HEK293 (cell line): ENCODE results near the gene PPM1K.

Experiments
- CTCF ChIA-PET: fragments of 350-600 bp; formaldehyde crosslinking; extraction: SDS; loops from one replicate; lab custom pipeline; 2021; ENCODE audit warnings: antibody characterized with exemption; lab: Yijun Ruan, JAX
- POLR2A ChIA-PET: fragments of 300-600 bp; formaldehyde crosslinking; extraction: SDS; loops from one replicate; lab custom pipeline; 2020; ENCODE audit warnings: antibody characterized with exemption, inconsistent platforms; lab: Yijun Ruan, JAX
- H3K27ac ChIP-seq: fragments of 200-500 bp; sonication (Bioruptor generic); 2 replicates; pipeline ENCODE4 v1.5.1; 2014; ENCODE audit warnings: low read depth, low read length, control low read depth, inconsistent platforms; ENCODE audit errors: extremely low read depth
- H3K36me3 ChIP-seq, 2 experiments: fragments of 200-500 bp in 1 of 2; sonication (Bioruptor generic) in 1 of 2; 1 replicate in 1 of 2; 2 replicates in 1 of 2; pipeline ENCODE4 v1.5.1; 2014 to 2017; ENCODE audit warnings: inconsistent platforms in 2 of 2, low read length in 2 of 2; ENCODE audit not compliant: control insufficient read depth in 2 of 2, insufficient read depth in 1 of 2
- H3K4me1 ChIP-seq: fragments of 200-500 bp; sonication (Bioruptor generic); 2 replicates; pipeline ENCODE4 v1.5.1; 2014; ENCODE audit warnings: mild to moderate bottlenecking, low read length, inconsistent platforms; ENCODE audit not compliant: control insufficient read depth, insufficient read depth
- H3K4me3 ChIP-seq: 2 replicates; pipeline ENCODE4 v1.5.1; 2011; ENCODE audit warnings: low read depth, mild to moderate bottlenecking, control low read depth, low read length, moderate library complexity
- H3K9me3 ChIP-seq: fragments of 200-500 bp; sonication (Bioruptor generic); 2 replicates; pipeline ENCODE4 v1.5.1; 2014; ENCODE audit warnings: low read depth, low read length, inconsistent platforms; ENCODE audit not compliant: control insufficient read depth, insufficient read depth
- HOXA7 ChIP-seq: sonication (generic); formaldehyde crosslinking; IDR thresholded peaks from 2 replicates; pipeline ENCODE4 v1.8.1; 2022; ENCODE audit warnings: missing genetic modification reagents, borderline replicate concordance
- SETDB1 ChIP-seq: IDR thresholded peaks from one replicate; pipeline ENCODE4 v1.6.1; 2017; ENCODE audit warnings: mild to moderate bottlenecking, low read length, moderate library complexity, mixed read lengths; ENCODE audit not compliant: insufficient read length
- WT1 ChIP-seq: fragments of 450-650 bp; formaldehyde crosslinking; IDR thresholded peaks from 2 replicates; pipeline ENCODE4 v1.5.1; 2016; ENCODE audit warnings: missing biosample characterization, missing genetic modification characterization
- ZBTB11 ChIP-seq: fragments of 450-650 bp; formaldehyde crosslinking; conservative IDR thresholded peaks from 2 replicates; pipeline ENCODE4 v1.5.1; 2016; ENCODE audit warnings: low read depth, missing biosample characterization, missing genetic modification characterization
- ZIC2 ChIP-seq: fragments of 450-650 bp; formaldehyde crosslinking; IDR thresholded peaks from 2 replicates; pipeline ENCODE4 v1.5.1; 2016; ENCODE audit warnings: missing biosample characterization, missing genetic modification characterization
- ZNF10 ChIP-seq: fragments of 450-650 bp; formaldehyde crosslinking; IDR thresholded peaks from 2 replicates; pipeline ENCODE4 v1.5.1; 2017; ENCODE audit warnings: missing biosample characterization, missing genetic modification characterization
- ZNF155 ChIP-seq: fragments of 450-650 bp; formaldehyde crosslinking; IDR thresholded peaks from 2 replicates; pipeline ENCODE4 v1.5.1; 2016; ENCODE audit warnings: missing biosample characterization, missing genetic modification characterization
- ZNF324 ChIP-seq: fragments of 450-650 bp; formaldehyde crosslinking; IDR thresholded peaks from 2 replicates; pipeline ENCODE4 v1.5.1; 2016; ENCODE audit warnings: missing biosample characterization, missing genetic modification characterization
- ZNF394 ChIP-seq: fragments of 450-650 bp; formaldehyde crosslinking; IDR thresholded peaks from 2 replicates; pipeline ENCODE4 v1.5.1; 2016; ENCODE audit warnings: missing biosample characterization, missing genetic modification characterization, mild to moderate bottlenecking, moderate library complexity, borderline replicate concordance
- ZNF621 ChIP-seq: fragments of 450-650 bp; formaldehyde crosslinking; IDR thresholded peaks from 2 replicates; pipeline ENCODE4 v1.5.1; 2017; ENCODE audit warnings: missing biosample characterization, missing genetic modification characterization
- ZNF624 ChIP-seq: fragments of 450-650 bp; formaldehyde crosslinking; IDR thresholded peaks from 2 replicates; pipeline ENCODE4 v1.5.1; 2017; ENCODE audit warnings: missing biosample characterization, missing genetic modification characterization
- ZNF660 ChIP-seq: fragments of 450-650 bp; IDR thresholded peaks from 2 replicates; pipeline ENCODE4 v1.5.1; 2018; ENCODE audit warnings: missing biosample characterization, mild to moderate bottlenecking, missing genetic modification characterization
- ZNF785 ChIP-seq: fragments of 450-650 bp; formaldehyde crosslinking; IDR thresholded peaks from 2 replicates; pipeline ENCODE4 v1.5.1; 2016; ENCODE audit warnings: missing biosample characterization, missing genetic modification characterization
- TF ChIP-seq, protein P1 (sequence below): fragments of 450-650 bp; formaldehyde crosslinking; IDR thresholded peaks from 2 replicates; pipeline ENCODE4 v1.5.1; 2016; ENCODE audit warnings: missing biosample characterization, missing genetic modification characterization, borderline replicate concordance
- TF ChIP-seq, protein P2 (sequence below): fragments of 450-650 bp; formaldehyde crosslinking; IDR thresholded peaks from 2 replicates; pipeline ENCODE4 v1.5.1; 2016; ENCODE audit warnings: missing biosample characterization, missing genetic modification characterization
- TF ChIP-seq, protein P3 (sequence below): fragments of 450-650 bp; IDR thresholded peaks from 2 replicates; pipeline ENCODE4 v1.5.1; 2018; ENCODE audit warnings: missing biosample characterization, mild to moderate bottlenecking, missing genetic modification characterization
- TF ChIP-seq, protein P4 (sequence below): fragments of 450-650 bp; formaldehyde crosslinking; IDR thresholded peaks from 2 replicates; pipeline ENCODE4 v1.5.1; 2016; ENCODE audit warnings: missing biosample characterization, missing genetic modification characterization
- TF ChIP-seq, protein P5 (sequence below): fragments of 450-650 bp; formaldehyde crosslinking; IDR thresholded peaks from 2 replicates; pipeline ENCODE4 v1.5.1; 2016; ENCODE audit warnings: missing biosample characterization, missing genetic modification characterization

Gene PPM1K

GRCh38 chr4:88257726-88258125, 26.6 kb downstream of the PPM1K start:
- no peak overlapping the region for H3K27ac ChIP-seq
- CTCF ChIA-PET: no interaction called here
- TF ChIP-seq ZNF155 (tag by site-specific recombination) (no peak), ZNF785 (tag by site-specific recombination) (no peak), SETDB1 (no peak), ZIC2 (tag by site-specific recombination) (no peak), ZNF624 (tag by site-specific recombination) (no peak), ZNF10 (tag by site-specific recombination) (no peak)
- TF ChIP-seq, protein P1, sequence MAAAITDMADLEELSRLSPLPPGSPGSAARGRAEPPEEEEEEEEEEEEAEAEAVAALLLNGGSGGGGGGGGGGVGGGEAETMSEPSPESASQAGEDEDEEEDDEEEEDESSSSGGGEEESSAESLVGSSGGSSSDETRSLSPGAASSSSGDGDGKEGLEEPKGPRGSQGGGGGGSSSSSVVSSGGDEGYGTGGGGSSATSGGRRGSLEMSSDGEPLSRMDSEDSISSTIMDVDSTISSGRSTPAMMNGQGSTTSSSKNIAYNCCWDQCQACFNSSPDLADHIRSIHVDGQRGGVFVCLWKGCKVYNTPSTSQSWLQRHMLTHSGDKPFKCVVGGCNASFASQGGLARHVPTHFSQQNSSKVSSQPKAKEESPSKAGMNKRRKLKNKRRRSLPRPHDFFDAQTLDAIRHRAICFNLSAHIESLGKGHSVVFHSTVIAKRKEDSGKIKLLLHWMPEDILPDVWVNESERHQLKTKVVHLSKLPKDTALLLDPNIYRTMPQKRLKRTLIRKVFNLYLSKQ (tag by site-specific recombination): no peak
- H3K4me3 ChIP-seq: no peak overlapping the region
- no peaks in the 10 kb centered on the region for H3K4me1 ChIP-seq
- peaks cover 0 to 11% of the 10 kb centered on the region in 2 experiments; a peak in 2 of 3 replicates for H3K36me3 ChIP-seq
- H3K9me3 ChIP-seq: no peaks in the 10 kb centered on the region
- POLR2A ChIA-PET: no interaction called here

GRCh38 chr4:88255111-88255510, 29.2 kb downstream of the PPM1K start:
- no peak overlapping the region for H3K27ac ChIP-seq
- no peaks in the 10 kb centered on the region for H3K4me1 ChIP-seq
- TF ChIP-seq ZNF394 (tag by site-specific recombination): no peak
- TF ChIP-seq, protein P2, sequence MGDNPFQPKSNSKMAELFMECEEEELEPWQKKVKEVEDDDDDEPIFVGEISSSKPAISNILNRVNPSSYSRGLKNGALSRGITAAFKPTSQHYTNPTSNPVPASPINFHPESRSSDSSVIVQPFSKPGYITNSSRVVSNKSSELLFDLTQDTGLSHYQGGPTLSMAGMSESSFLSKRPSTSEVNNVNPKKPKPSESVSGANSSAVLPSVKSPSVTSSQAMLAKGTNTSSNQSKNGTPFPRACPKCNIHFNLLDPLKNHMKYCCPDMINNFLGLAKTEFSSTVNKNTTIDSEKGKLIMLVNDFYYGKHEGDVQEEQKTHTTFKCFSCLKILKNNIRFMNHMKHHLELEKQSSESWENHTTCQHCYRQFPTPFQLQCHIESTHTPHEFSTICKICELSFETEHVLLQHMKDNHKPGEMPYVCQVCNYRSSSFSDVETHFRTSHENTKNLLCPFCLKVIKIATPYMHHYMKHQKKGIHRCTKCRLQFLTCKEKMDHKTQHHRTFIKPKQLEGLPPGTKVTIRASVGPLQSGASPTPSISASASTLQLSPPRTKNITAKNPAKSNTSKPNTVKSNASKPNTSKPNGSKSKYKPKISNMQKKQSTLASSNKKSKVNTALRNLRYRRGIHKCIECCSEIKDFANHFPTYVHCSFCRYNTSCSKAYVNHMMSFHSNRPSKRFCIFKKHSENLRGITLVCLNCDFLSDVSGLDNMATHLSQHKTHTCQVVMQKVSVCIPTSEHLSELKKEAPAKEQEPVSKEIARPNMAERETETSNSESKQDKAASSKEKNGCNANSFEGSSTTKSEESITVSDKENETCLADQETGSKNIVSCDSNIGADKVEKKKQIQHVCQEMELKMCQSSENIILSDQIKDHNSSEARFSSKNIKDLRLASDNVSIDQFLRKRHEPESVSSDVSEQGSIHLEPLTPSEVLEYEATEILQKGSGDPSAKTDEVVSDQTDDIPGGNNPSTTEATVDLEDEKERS (tag by site-specific recombination): no peak
- H3K4me3 ChIP-seq: no peak overlapping the region
- CTCF ChIA-PET: interaction anchor here (0.9 kb wide), 1 partner anchor 36 kb away, joined by 3 read pairs; no protein-coding TSS in a partner anchor
- POLR2A ChIA-PET: no interaction called here
- H3K36me3 ChIP-seq: peaks cover 0 to under 1% of the 10 kb centered on the region in 2 experiments; a peak in 2 of 3 replicates
- H3K9me3 ChIP-seq: no peaks in the 10 kb centered on the region

GRCh38 chr4:88251924-88252323, 32.4 kb downstream of the PPM1K start:
- CTCF ChIA-PET: no interaction called here
- POLR2A ChIA-PET: no interaction called here
- no peaks in the 10 kb centered on the region for H3K4me1 ChIP-seq
- H3K4me3 ChIP-seq: no peak overlapping the region
- H3K9me3 ChIP-seq: no peaks in the 10 kb centered on the region
- H3K27ac ChIP-seq: no peak overlapping the region
- H3K36me3 ChIP-seq: no peaks in the 10 kb centered on the region
- TF ChIP-seq ZNF660 (tag by site-specific recombination) (no peak), HOXA7 (CRISPR knock-in tag) (no peak), ZNF621 (no peak), ZBTB11 (tag by site-specific recombination) (no peak), ZNF324 (tag by site-specific recombination) (no peak), WT1 (tag by site-specific recombination) (no peak)
- TF ChIP-seq, protein P3, sequence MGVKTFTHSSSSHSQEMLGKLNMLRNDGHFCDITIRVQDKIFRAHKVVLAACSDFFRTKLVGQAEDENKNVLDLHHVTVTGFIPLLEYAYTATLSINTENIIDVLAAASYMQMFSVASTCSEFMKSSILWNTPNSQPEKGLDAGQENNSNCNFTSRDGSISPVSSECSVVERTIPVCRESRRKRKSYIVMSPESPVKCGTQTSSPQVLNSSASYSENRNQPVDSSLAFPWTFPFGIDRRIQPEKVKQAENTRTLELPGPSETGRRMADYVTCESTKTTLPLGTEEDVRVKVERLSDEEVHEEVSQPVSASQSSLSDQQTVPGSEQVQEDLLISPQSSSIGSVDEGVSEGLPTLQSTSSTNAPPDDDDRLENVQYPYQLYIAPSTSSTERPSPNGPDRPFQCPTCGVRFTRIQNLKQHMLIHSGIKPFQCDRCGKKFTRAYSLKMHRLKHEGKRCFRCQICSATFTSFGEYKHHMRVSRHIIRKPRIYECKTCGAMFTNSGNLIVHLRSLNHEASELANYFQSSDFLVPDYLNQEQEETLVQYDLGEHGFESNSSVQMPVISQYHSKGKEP: no peak
- TF ChIP-seq, protein P4, sequence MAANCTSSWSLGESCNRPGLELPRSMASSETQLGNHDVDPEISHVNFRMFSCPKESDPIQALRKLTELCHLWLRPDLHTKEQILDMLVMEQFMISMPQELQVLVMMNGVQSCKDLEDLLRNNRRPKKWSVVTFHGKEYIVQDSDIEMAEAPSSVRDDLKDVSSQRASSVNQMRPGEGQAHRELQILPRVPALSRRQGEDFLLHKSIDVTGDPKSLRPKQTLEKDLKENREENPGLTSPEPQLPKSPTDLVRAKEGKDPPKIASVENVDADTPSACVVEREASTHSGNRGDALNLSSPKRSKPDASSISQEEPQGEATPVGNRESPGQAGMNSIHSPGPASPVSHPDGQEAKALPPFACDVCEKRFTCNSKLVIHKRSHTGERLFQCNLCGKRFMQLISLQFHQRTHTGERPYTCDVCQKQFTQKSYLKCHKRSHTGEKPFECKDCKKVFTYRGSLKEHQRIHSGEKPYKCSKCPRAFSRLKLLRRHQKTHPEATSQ (tag by site-specific recombination): no peak
- TF ChIP-seq, protein P5, sequence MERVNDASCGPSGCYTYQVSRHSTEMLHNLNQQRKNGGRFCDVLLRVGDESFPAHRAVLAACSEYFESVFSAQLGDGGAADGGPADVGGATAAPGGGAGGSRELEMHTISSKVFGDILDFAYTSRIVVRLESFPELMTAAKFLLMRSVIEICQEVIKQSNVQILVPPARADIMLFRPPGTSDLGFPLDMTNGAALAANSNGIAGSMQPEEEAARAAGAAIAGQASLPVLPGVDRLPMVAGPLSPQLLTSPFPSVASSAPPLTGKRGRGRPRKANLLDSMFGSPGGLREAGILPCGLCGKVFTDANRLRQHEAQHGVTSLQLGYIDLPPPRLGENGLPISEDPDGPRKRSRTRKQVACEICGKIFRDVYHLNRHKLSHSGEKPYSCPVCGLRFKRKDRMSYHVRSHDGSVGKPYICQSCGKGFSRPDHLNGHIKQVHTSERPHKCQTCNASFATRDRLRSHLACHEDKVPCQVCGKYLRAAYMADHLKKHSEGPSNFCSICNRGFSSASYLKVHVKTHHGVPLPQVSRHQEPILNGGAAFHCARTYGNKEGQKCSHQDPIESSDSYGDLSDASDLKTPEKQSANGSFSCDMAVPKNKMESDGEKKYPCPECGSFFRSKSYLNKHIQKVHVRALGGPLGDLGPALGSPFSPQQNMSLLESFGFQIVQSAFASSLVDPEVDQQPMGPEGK: no peak
